Heart left ventricle (tissue), 16 donors: ENCODE measurements around the gene PILRA. TPM values are rescaled to one million over a fixed set of nuclear protein-coding genes. Genes with fewer than 3 reads are reported as not detected.

Source experiments
- ATAC-seq, 4 donors: fragments of 200-7000 bp; cut with Tn5 transposase; one replicate each; pipeline ENCODE4 v1.9.1; 2020 to 2022; ENCODE audit warnings: moderate library complexity in 4 of 4, mild to moderate bottlenecking in 3 of 4, moderate number of reproducible peaks in 1 of 4
- DNase-seq, 5 donors: peaks; one replicate each; pipeline ENCODE4 v3.0.0-alpha.2; 2020
- H3K27ac ChIP-seq, 12 donors: fragments of 200-600 bp; sonication (generic) in 4 of 12; one replicate each; pipeline versions ENCODE4 v1.5.0 to v1.8.0; 2016 to 2022; ENCODE audit warnings: mild to moderate bottlenecking in 2 of 12
- H3K27me3 ChIP-seq, 9 donors: fragments of 200-600 bp; sonication (generic) in 2 of 9; one replicate each; pipeline versions ENCODE4 v1.5.1 to v1.8.0; 2016 to 2022; ENCODE audit warnings: mild to moderate bottlenecking in 3 of 9
- H3K36me3 ChIP-seq, 9 donors: fragments of 200-600 bp; sonication (generic) in 2 of 9; one replicate each; pipeline versions ENCODE4 v1.5.0 to v1.8.0; 2018 to 2022; ENCODE audit warnings: mild to moderate bottlenecking in 2 of 9
- H3K4me1 ChIP-seq, 12 donors: fragments of 200-600 bp; sonication (generic) in 4 of 12; one replicate each; pipeline versions ENCODE4 v1.5.0 to v1.8.0; 2016 to 2022; ENCODE audit warnings: mild to moderate bottlenecking in 3 of 12
- H3K4me3 ChIP-seq, 12 donors: fragments of 200-600 bp; sonication (generic) in 4 of 12; one replicate each; pipeline versions ENCODE4 v1.5.0 to v1.8.0; 2017 to 2022; ENCODE audit warnings: mild to moderate bottlenecking in 9 of 12, moderate library complexity in 4 of 12
- H3K9me3 ChIP-seq, 12 donors: fragments of 200-600 bp; sonication (generic) in 4 of 12; one replicate each; pipeline versions ENCODE4 v1.5.0 to v1.8.0; 2016 to 2022; ENCODE audit warnings: mild to moderate bottlenecking in 1 of 12
- CTCF ChIP-seq, 12 donors: fragments of 200-600 bp; sonication (generic) in 4 of 12; IDR thresholded peaks; one replicate each; pipeline versions ENCODE4 v1.5.0 to v1.8.0; 2018 to 2022; ENCODE audit warnings: antibody characterized with exemption in 12 of 12, mild to moderate bottlenecking in 5 of 12
- POLR2A ChIP-seq, 2 donors: fragments of 450-650 bp; IDR thresholded peaks; one replicate each; pipeline ENCODE4 v1.6.1; 2017; ENCODE audit warnings: antibody characterized with exemption in 2 of 2, mild to moderate bottlenecking in 2 of 2, moderate library complexity in 2 of 2
- WGBS, 4 donors: extraction: QIAGEN DNeasy Blood & Tissue Kit in 2 of 4; methylation state at CpG; one replicate each; pipeline versions ENCODE4 v1.1.5 to v1.1.7; 2013 to 2018; 5-methylcytosine and 5-hydroxymethylcytosine counted together
- intact Hi-C, 10 donors: fragments of 100-400 bp; cut with DNase I; formaldehyde crosslinking; loops; one replicate each; pipeline versions ENCODE4 v1.11.1 to v1.14.2; 2022
- polyA plus RNA-seq, 2 donors: library from polyadenylated mRNA; stranded (reverse); fragments of 200-250 nt; gene quantifications; one replicate each; pipeline ENCODE4 v1.2.3, GENCODE V29; 2013
- total RNA-seq, 9 donors: library from RNA; depleted of rRNA in 2 of 9; stranded (reverse); fragments of >200 nt in 2 of 9; fragmentation: NEBNext Ultra II Directional in 3 of 9; extraction: Animal tissue kit (Norgen Biotek cat#: 25700) in 3 of 9; gene quantifications; one replicate each; pipeline versions ENCODE4 v1.1.0 to v1.2.4, GENCODE V29; 2016 to 2023
- donor health status: ischemic (EF 13 %, LVEDD 7.1; RV severe dilation, severe dysfunction).
- donor health status: healthy with polysubstance abuse.
- donor health status: DM: no; HTN: yes; CAD: no.
- donor health status: DM: no; HTN: no; CAD: no.
- donor health status: ischemic (EF 25% LVEDD 6.9; RV normal size, moderate dysfunction).
- donor health status: ischemic (EF 25% LVEDD 5.7; RV mildly dilated, moderate dysfunction).
- donor health status: healthy.
- donor health status: DM: yes; HTN: yes; CAD: no.
- donor health status: ischemic (EF 35%, LVEDD 5.7; RV mildly dilated, moderate dysfunction).
- donor health status: nonischemic (EF 11% LVEDD 7.7; RV severe dilation, severe dysfunction).
- donor health status: DM: yes; HTN: yes; CAD: no.
- donor health status: PGD.
- donor health status: ischemic (EF 29% LVEDD 5.4; RV normal size, mild dysfunction).
- donor health status: nonischemic (EF 23%, LVEDD 6.1; RV moderate dilation, normal function).

The PILRA gene
- total and polyA plus RNA-seq, 11 donors, result 0.69 to 30.5 (median 3.4) TPM

DNA sequence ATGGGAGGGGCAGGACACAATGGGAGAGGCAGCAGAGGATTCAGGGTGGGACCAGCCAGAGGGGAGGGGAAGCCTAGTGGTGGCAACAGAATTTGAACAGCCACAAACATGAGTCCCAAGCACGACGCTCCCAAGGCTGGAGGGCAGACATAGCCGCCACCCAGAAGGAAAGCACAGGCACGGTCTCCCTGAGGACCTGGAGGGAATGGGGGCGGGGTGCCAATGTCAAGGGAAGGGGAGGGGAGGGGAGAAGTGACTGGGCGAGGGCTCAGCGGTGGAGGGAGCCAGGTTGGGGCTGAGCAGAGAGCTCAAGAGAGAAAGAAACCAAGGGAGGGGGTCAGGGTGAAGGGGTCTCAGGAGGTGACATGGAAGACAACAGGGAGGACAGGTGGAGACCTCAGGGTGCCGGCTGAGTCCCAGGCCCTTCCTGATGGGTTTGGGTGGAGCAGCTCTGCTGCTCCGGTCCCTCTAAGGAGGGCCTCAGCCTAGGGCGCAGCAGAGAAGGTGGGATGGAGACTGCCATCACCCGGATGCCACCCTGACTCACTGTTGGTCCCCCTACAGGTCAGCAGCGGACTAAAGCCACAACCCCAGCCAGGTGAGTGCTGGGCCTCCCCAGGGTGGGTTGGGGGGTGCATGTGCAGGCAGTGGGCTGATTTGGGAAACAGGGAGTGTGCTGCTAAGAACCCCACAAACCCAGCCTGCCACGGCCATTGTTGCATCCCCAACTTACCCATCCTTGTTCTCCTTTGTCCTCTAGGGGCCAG is 24.2 kb downstream of the PILRA start:
- intact Hi-C loops, result no loop called here
- peak overlapping the region in 1 of 12 donors; percentile 85 for H3K27ac ChIP-seq
- peaks cover 0 to 11% (median 0%) of the 10 kb centered on the region in 9 donors for H3K36me3 ChIP-seq
- ATAC-seq (peak in 2 of 4 donors; percentile 30 to 33), DNase-seq (no peak)
- peaks cover 0 to 57% (median 0%) of the 10 kb centered on the region in 12 donors for H3K4me1 ChIP-seq
- H3K9me3 ChIP-seq, result peaks cover 0 to 3% (median 0%) of the 10 kb centered on the region in 12 donors
- WGBS, 4 donors, result 61 to 63% (median 62%) methylated on average over 12 to 13 of the region's 13 CpGs
- no peak for TF ChIP-seq POLR2A (IDR thresholded peaks at IDR 0.05)
- TF ChIP-seq CTCF (IDR thresholded peaks at IDR 0.05), result no peak
- no peaks in the 10 kb centered on the region for H3K27me3 ChIP-seq
- no peak overlapping the region for H3K4me3 ChIP-seq

DNA sequence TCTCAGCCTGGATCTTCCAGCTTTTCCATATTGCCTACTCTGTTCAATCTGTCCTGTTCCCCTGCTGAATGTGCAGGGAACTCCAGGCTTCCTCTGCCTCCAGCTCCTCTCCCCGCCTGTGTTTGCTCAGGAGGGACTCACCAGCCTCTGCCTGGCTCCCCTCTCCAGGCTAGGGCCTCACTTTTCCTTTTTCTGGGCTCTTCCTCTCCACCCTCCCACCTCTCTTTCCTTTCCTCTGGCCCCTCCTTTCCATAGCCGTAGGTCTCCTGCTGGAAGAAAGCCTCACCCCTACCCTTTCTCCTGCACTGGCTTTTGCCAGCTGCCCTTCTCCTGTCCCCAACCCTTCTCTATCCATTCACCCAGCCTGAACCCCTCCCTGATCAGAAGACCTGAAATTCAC is 25.0 kb downstream of the PILRA start:
- ATAC-seq (no peak), DNase-seq (no peak)
- Histone ChIP-seq H3K36me3 (peaks cover 0 to 11% (median 0%) of the 10 kb centered on the region in 9 donors), H3K9me3 (peaks cover 0 to 3% (median 0%) of the 10 kb centered on the region in 12 donors), H3K4me3 (no peak overlapping the region), H3K4me1 (peaks cover 0 to 52% (median 0%) of the 10 kb centered on the region in 12 donors), H3K27ac (no peak overlapping the region), H3K27me3 (no peaks in the 10 kb centered on the region)
- WGBS, 4 donors, result 44 to 50% (median 48%) methylated on average over 2 of the region's 2 CpGs
- intact Hi-C loops, result no loop called here
- TF ChIP-seq CTCF (IDR thresholded peaks at IDR 0.05) (no peak), POLR2A (IDR thresholded peaks at IDR 0.05) (no peak)

DNA sequence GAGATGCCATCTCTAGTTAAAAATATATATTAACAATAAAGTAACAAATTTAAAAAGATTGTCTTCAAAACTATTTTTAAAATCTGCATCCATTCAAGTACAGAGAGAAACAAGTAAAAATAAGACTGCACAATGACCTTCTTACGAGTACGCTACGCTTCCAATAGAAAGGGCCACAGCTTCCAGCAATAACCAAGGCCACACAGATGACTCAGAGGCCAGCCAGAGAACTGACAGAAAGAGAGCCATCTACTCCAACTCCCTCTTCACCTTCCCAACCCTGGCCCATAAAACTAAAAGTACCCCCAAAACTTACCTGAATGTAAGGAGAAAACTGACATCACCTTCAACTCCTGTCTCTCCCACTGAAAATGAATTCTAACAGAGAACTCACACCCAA is 26.8 kb downstream of the PILRA start:
- Histone ChIP-seq H3K9me3 (no peaks in the 10 kb centered on the region), H3K36me3 (peaks cover 0 to 19% (median 0%) of the 10 kb centered on the region in 9 donors), H3K27ac (no peak overlapping the region), H3K27me3 (no peaks in the 10 kb centered on the region), H3K4me3 (no peak overlapping the region), H3K4me1 (peaks cover 0 to 43% (median 0%) of the 10 kb centered on the region in 12 donors)
- ATAC-seq, result no peak
- 95 to 99% (median 97%) methylated on average over 3 of the region's 3 CpGs for WGBS, 4 donors
- intact Hi-C loops, result no loop called here
- TF ChIP-seq CTCF (IDR thresholded peaks at IDR 0.05) (no peak), POLR2A (IDR thresholded peaks at IDR 0.05) (no peak)
- no peak for DNase-seq

GRCh38 chr7:100400656-100401055 is 27.4 kb downstream of the PILRA start:
- 75 to 89% (median 82%) methylated on average over 9 to 11 of the region's 11 CpGs for WGBS, 4 donors
- Histone ChIP-seq H3K36me3 (peaks cover 0 to 19% (median 0%) of the 10 kb centered on the region in 9 donors), H3K4me1 (peaks cover 0 to 37% (median 0%) of the 10 kb centered on the region in 12 donors), H3K9me3 (no peaks in the 10 kb centered on the region), H3K27ac (no peak overlapping the region), H3K4me3 (no peak overlapping the region), H3K27me3 (no peaks in the 10 kb centered on the region)
- ATAC-seq (no peak), DNase-seq (no peak)
- TF ChIP-seq CTCF (IDR thresholded peaks at IDR 0.05), result peak in 2 of 12 donors; percentile 4 to 5
- no peak for TF ChIP-seq POLR2A (IDR thresholded peaks at IDR 0.05)
- intact Hi-C loops, result no loop called here
